Kidney (tissue), 14 donors: ENCODE measurements around the gene RAC3. TPM values are rescaled to one million over a fixed set of nuclear protein-coding genes. Genes with fewer than 3 reads are reported as not detected.

Experiments used
- DNase-seq, 5 donors: peaks; one replicate each; pipeline ENCODE4 v3.0.0-alpha.2; 2013 to 2020
- FAIRE-seq: peaks from 2 replicates; lab custom pipeline; 2012; peaks lifted over from hg19 to GRCh38; lab: Jason Lieb, UNC
- H3K27ac ChIP-seq, 2 donors: one replicate each; pipeline ENCODE4 v1.7.0; 2013; ENCODE audit warnings: low read depth in 2 of 2, low read length in 2 of 2, inconsistent platforms in 1 of 2
- H3K27me3 ChIP-seq: one replicate; pipeline ENCODE4 v1.7.1; 2013; ENCODE audit warnings: low read length, inconsistent platforms; ENCODE audit not compliant: control insufficient read depth, insufficient read depth
- H3K36me3 ChIP-seq, 3 donors: one replicate each; pipeline versions ENCODE4 v1.7.0 to v1.7.1; 2013; ENCODE audit warnings: low read length in 3 of 3, control low read depth in 1 of 3, inconsistent platforms in 1 of 3; ENCODE audit not compliant: insufficient read depth in 3 of 3, control insufficient read depth in 2 of 3
- H3K4me1 ChIP-seq, 3 donors: one replicate each; pipeline versions ENCODE4 v1.7.0 to v1.7.1; 2013; ENCODE audit warnings: low read length in 3 of 3, inconsistent platforms in 1 of 3, low read depth in 1 of 3; ENCODE audit not compliant: control insufficient read depth in 2 of 3, insufficient read depth in 2 of 3
- H3K4me3 ChIP-seq, 3 donors: one replicate each; pipeline versions ENCODE4 v1.7.0 to v1.8.1; 2013; ENCODE audit warnings: low read length in 3 of 3, control low read depth in 1 of 3, inconsistent platforms in 1 of 3
- H3K9ac ChIP-seq, 3 donors: one replicate each; pipeline versions ENCODE4 v1.7.0 to v1.7.1; 2013; ENCODE audit warnings: low read length in 3 of 3, control low read depth in 1 of 3, inconsistent platforms in 1 of 3
- H3K9me3 ChIP-seq, 3 donors: one replicate each; pipeline versions ENCODE4 v1.7.0 to v1.7.1; 2013; ENCODE audit warnings: low read length in 3 of 3, control low read depth in 1 of 3, inconsistent platforms in 1 of 3; ENCODE audit not compliant: control insufficient read depth in 2 of 3, insufficient read depth in 1 of 3
- intact Hi-C: fragments of 100-400 bp; cut with DNase I; formaldehyde crosslinking; loops from one replicate; pipeline ENCODE4 v1.11.1; 2022
- polyA plus RNA-seq: library from polyadenylated mRNA; stranded (reverse); fragments of 350-450 nt; fragmentation: Illumina TruSeq; extraction: RNeasy Lipid Tissue Mini Kit (QIAGEN cat#74804); gene quantifications from one replicate; pipeline ENCODE4 v1.2.3, GENCODE V29; 2014; ENCODE audit warnings: low read depth, low replicate concordance; ENCODE audit not compliant: insufficient read depth
- total RNA-seq: library from RNA; stranded (reverse); fragmentation: NEBNext Ultra II Directional; extraction: Animal tissue kit (Norgen Biotek cat#: 25700); gene quantifications from one replicate; pipeline ENCODE4 v1.2.1, GENCODE V29; 2021
- TF ChIP-seq, protein P1 (sequence below): IDR thresholded peaks from 3 replicates; pipeline ENCODE4 v1.5.1; 2012; ENCODE audit warnings: mild to moderate bottlenecking, moderate library complexity, borderline replicate concordance; ENCODE audit not compliant: insufficient read depth; ENCODE audit errors: extremely low read depth
- donor health status: control.
- donor health status: control.
- donor health status: control.
- donor health status: control.
- donor health status: control.
- donor health status: DM: yes; HTN: yes; CAD: no.
- donor health status: Normal renal cell carcinoma (clear cell type).

Gene RAC3
- total and polyA plus RNA-seq, 2 donors from 2014 or later: 2.6 to 13.1 TPM

DNA sequence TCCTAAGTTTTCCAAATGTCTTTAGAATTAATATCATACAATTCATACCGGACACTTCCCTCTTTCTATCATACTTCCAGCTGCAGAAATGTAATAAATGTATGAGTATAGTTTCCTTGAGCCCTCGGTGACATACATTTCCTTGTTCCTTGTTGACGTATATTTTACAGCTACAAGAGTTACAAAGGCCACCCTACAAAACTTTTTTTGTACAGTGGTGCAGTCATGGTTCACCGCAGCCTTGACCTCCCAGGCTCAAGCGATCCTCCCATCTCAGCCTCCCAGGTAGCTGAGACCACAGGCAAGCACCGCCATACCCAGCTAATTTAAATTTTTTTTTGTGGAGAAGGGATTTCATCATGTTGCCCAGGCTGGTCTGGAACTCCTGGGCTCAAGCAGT lies 41.3 kb downstream of the RAC3 start:
- intact Hi-C loops: no loop called here
- Histone ChIP-seq H3K27ac (no peak overlapping the region), H3K4me1 (no peaks in the 10 kb centered on the region), H3K36me3 (no peaks in the 10 kb centered on the region), H3K9me3 (no peaks in the 10 kb centered on the region), H3K27me3 (no peaks in the 10 kb centered on the region), H3K4me3 (no peak overlapping the region), H3K9ac (no peak overlapping the region)
- DNase-seq (no peak), FAIRE-seq (no peak)
- TF ChIP-seq, protein P1, sequence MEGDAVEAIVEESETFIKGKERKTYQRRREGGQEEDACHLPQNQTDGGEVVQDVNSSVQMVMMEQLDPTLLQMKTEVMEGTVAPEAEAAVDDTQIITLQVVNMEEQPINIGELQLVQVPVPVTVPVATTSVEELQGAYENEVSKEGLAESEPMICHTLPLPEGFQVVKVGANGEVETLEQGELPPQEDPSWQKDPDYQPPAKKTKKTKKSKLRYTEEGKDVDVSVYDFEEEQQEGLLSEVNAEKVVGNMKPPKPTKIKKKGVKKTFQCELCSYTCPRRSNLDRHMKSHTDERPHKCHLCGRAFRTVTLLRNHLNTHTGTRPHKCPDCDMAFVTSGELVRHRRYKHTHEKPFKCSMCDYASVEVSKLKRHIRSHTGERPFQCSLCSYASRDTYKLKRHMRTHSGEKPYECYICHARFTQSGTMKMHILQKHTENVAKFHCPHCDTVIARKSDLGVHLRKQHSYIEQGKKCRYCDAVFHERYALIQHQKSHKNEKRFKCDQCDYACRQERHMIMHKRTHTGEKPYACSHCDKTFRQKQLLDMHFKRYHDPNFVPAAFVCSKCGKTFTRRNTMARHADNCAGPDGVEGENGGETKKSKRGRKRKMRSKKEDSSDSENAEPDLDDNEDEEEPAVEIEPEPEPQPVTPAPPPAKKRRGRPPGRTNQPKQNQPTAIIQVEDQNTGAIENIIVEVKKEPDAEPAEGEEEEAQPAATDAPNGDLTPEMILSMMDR: no peak

DNA sequence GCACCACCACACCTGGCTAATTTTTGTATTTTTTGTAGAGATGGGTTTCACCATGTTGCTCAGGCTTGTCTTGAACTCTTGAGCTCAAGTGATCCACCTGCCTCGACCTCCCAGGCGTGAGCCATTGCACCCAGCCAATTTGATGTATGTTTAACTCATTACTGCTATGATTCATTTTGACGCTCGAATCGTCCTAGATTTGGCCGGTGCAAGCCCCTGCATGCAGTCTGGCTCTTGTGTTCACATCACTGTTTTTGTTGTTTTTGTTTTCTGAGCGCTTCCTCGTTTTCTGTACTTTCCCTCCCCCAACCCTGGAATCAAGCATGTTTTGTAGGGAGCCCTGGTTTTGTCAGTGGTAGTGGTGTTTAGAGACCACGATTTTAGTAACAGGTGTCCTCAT lies 42.0 kb downstream of the RAC3 start:
- Histone ChIP-seq H3K27me3 (no peaks in the 10 kb centered on the region), H3K36me3 (no peaks in the 10 kb centered on the region), H3K4me1 (no peaks in the 10 kb centered on the region), H3K4me3 (no peak overlapping the region), H3K27ac (no peak overlapping the region), H3K9ac (no peak overlapping the region), H3K9me3 (no peaks in the 10 kb centered on the region)
- TF ChIP-seq, protein P1: no peak
- intact Hi-C loops: no loop called here
- DNase-seq (no peak), FAIRE-seq (no peak)

DNA sequence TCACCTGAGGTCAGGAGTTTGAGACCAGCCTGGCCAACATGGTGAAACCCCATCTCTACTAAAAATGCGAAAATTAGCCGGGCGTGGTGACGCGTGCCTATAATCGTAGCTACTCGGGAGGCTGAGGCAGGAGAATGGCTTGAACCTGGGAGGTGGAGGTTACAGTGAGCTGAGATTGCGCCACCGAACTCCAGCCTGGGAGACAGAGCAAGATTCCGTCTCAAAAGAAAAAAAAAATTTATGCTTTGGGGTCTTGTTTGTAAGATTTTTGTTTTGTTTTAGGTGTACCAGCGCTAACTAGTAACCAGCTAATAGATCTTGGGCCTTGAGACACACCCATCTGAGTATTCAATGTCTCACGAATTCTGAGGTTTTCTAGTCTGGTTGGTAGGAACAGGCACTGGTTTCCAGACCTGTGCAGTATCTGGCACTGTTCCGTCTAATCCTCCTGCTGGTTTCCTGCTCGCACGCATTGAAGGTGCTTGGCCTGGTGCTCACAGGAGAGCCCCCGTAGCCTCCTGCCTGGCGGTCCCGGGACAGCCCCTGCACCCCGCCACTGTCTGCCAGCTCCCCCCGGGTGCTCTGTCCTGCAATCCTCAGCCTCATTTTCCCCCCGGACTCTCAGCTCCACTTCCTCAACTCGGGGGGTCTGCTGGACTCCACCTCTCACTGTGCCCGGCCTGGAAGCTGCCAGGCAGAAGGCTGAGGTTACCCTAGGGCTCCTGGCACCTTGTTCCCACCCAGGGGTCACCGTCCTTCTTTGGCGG lies 44.7 kb downstream of the RAC3 start:
- Histone ChIP-seq H3K9me3 (no peaks in the 10 kb centered on the region), H3K9ac (no peak overlapping the region), H3K36me3 (no peaks in the 10 kb centered on the region), H3K4me1 (no peaks in the 10 kb centered on the region), H3K27ac (no peak overlapping the region), H3K27me3 (no peaks in the 10 kb centered on the region), H3K4me3 (no peak overlapping the region)
- DNase-seq: no peak
- intact Hi-C loops: no loop called here
- TF ChIP-seq, protein P1: no peak
- FAIRE-seq: no peak
